Neural crest cell (in vitro differentiated cells): ENCODE data around the gene MAZ. TPM values are rescaled to one million over a fixed set of nuclear protein-coding genes. Genes with fewer than 3 reads are reported as not detected.

ENCODE experiments used
- DNase-seq: peaks from one replicate; pipeline ENCODE4 v3.0.0; 2021; ENCODE audit warnings: low read depth, mixed read lengths, low spot score
- H3K27ac Mint-ChIP-seq: one replicate; pipeline ENCODE4 v1.8.0; 2021; ENCODE audit warnings: mild to moderate bottlenecking, mixed read lengths; ENCODE audit not compliant: unreplicated experiment
- H3K27me3 Mint-ChIP-seq: 2 replicates; pipeline ENCODE4 v1.8.0; 2021; ENCODE audit warnings: low read depth, mild to moderate bottlenecking, mixed read lengths
- H3K36me3 Mint-ChIP-seq: 2 replicates; pipeline ENCODE4 v1.8.0; 2021; ENCODE audit warnings: low read depth, mild to moderate bottlenecking, mixed read lengths
- H3K4me1 Mint-ChIP-seq: 2 replicates; pipeline ENCODE4 v1.8.0; 2021; ENCODE audit warnings: mixed read lengths
- H3K4me3 Mint-ChIP-seq: one replicate; pipeline ENCODE4 v1.8.0; 2021; ENCODE audit warnings: mild to moderate bottlenecking, mixed read lengths
- H3K9me3 Mint-ChIP-seq: 2 replicates; pipeline ENCODE4 v1.8.0; 2021; ENCODE audit warnings: mixed read lengths
- total RNA-seq: library from RNA; stranded (reverse); gene quantifications from 2 replicates; pipeline ENCODE4 v1.2.1, GENCODE V29; 2021
- TF ChIP-seq, protein P1 (sequence below): fragments of 200-600 bp; sonication (generic); conservative IDR thresholded peaks from 2 replicates; pipeline ENCODE4 v1.5.0; 2021; ENCODE audit warnings: antibody characterized with exemption, mild to moderate bottlenecking

Gene MAZ
- total RNA-seq, 1 donor from 2014 or later: 635 TPM

DNA sequence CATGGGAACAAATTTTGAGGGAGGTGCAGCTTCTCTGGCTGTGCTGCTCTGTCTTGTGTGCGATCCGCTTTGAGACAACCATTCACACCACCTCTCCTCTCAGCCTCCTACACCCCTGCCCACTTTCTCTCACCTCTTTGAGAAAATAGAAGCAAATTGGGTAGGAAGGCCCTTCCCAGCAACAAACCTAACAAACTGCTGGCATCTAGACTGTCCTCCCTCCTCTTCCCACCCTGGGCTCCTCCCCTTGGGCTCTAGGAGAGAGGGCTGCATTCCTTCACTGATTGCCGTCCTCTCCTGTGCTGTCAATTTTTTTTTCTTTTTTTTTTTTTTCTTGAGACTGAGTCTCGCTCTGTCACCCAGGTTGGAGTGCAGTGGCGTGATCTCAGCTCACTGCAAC lies 43.2 kb downstream of the MAZ start:
- Mint-ChIP-seq H3K9me3 (no peaks in the 10 kb centered on the region), H3K27ac (no peak overlapping the region), H3K27me3 (no peaks in the 10 kb centered on the region), H3K4me1 (no peaks in the 10 kb centered on the region), H3K36me3 (no peaks in the 10 kb centered on the region), H3K4me3 (no peak overlapping the region)
- TF ChIP-seq, protein P1, sequence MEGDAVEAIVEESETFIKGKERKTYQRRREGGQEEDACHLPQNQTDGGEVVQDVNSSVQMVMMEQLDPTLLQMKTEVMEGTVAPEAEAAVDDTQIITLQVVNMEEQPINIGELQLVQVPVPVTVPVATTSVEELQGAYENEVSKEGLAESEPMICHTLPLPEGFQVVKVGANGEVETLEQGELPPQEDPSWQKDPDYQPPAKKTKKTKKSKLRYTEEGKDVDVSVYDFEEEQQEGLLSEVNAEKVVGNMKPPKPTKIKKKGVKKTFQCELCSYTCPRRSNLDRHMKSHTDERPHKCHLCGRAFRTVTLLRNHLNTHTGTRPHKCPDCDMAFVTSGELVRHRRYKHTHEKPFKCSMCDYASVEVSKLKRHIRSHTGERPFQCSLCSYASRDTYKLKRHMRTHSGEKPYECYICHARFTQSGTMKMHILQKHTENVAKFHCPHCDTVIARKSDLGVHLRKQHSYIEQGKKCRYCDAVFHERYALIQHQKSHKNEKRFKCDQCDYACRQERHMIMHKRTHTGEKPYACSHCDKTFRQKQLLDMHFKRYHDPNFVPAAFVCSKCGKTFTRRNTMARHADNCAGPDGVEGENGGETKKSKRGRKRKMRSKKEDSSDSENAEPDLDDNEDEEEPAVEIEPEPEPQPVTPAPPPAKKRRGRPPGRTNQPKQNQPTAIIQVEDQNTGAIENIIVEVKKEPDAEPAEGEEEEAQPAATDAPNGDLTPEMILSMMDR: no peak
- no peak for DNase-seq

DNA sequence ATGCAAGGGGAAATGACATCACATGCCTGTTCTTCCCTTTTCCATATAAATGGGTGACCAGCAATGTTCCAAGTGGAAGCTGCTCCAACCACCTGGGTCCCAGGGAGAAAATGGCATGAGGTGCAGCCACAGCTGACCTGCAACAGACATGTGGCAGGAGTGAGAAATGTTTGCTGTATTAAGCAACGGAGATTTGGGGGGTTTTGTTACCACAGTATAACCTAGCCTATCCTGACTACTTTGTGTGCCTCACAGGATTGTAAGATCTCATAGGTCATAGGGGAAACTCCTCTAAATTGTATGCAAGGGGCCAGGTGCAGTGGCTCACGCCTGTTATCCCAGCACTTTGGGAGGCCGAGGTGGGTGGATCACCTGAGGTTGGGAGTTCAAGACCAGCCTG lies 44.7 kb downstream of the MAZ start:
- H3K36me3 Mint-ChIP-seq: no peaks in the 10 kb centered on the region
- H3K4me1 Mint-ChIP-seq: no peaks in the 10 kb centered on the region
- no peak overlapping the region for H3K4me3 Mint-ChIP-seq
- no peaks in the 10 kb centered on the region for H3K9me3 Mint-ChIP-seq
- no peaks in the 10 kb centered on the region for H3K27me3 Mint-ChIP-seq
- TF ChIP-seq, protein P1: no peak
- H3K27ac Mint-ChIP-seq: no peak overlapping the region
- DNase-seq: no peak

DNA sequence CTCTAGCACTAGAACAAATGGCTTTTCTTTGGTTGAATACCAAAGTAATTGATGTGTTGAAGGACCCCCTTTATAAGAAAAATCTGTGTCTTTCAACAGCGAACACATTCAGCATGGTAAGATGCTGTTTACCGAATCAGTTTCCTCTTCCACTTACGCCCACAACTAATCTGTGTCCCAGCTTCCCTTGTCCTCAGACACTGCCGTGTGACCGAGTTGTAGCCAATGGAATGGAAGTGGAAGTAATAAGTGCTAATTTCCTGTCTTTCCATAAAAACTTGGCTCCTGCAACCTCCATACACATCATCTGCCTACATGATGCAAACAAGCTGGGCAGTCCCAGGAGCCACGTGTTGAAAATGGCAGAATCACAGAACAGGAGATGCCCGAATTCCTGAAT lies 46.3 kb downstream of the MAZ start:
- Mint-ChIP-seq H3K27me3 (no peaks in the 10 kb centered on the region), H3K9me3 (no peaks in the 10 kb centered on the region), H3K4me1 (no peaks in the 10 kb centered on the region), H3K36me3 (no peaks in the 10 kb centered on the region), H3K4me3 (no peak overlapping the region), H3K27ac (no peak overlapping the region)
- TF ChIP-seq, protein P1: no peak
- no peak for DNase-seq

DNA sequence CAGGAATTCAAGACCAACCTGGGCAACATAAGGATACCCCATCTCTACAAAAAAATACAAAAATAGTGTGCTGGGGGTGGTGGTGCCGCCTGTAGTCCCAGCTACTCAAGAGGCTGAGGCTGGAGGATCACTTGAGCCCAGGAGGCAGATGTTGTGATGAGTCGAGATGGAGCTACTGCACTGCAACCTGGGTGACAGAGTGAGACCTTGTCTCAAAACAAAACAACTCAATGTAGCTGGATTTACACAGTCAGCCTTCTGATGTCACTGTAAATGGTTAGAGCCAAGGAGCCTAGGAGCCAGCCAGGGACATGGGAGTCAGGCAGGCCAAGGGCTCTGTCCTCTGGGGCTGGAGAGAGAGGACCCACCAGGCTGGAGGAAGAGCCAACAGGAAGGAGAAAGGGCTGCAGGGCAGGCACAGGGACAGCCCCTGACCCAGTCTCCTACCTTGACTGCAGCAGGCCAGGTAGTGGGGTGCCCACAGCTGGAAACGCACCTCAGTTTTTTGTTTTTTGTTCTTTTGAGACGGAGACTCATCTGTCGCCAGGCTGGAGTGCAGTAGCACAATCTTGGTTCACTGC lies 48.3 kb downstream of the MAZ start:
- no peaks in the 10 kb centered on the region for H3K4me1 Mint-ChIP-seq
- no peak overlapping the region for H3K27ac Mint-ChIP-seq
- no peak for DNase-seq
- H3K4me3 Mint-ChIP-seq: no peak overlapping the region
- H3K27me3 Mint-ChIP-seq: no peaks in the 10 kb centered on the region
- TF ChIP-seq, protein P1: no peak
- no peaks in the 10 kb centered on the region for H3K36me3 Mint-ChIP-seq
- no peaks in the 10 kb centered on the region for H3K9me3 Mint-ChIP-seq

DNA sequence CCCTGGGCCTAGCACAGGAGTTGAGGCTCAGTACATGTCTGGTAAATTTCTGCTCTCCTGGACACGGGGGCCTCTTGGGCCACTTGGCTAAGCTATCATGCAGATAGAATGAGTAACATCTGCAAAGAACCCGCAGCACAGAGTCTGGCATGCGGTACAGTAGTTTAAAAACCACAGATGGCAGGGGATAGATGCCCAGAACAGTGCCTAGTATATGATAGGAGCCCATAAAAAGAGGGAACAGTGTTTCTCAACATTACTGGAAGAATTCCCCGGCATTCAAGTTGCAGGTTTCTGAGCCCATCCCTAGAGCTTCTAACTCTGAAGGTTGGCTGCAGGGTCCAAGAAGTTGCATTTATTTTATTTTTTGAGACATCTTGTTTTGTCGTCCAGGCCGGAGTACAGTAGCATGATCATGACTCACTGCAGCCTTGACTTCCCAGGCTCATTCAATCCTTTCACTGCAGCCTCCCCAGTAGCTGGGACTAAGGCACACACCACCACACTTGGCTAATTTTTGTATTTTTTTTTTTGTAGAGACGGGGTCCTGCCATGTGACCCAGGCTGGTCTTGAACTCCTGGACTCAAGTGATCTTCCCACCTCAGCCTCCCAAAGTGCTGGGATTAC lies 50.9 kb downstream of the MAZ start:
- Mint-ChIP-seq H3K36me3 (no peaks in the 10 kb centered on the region), H3K27me3 (no peaks in the 10 kb centered on the region), H3K9me3 (no peaks in the 10 kb centered on the region), H3K27ac (no peak overlapping the region), H3K4me1 (peaks cover 9% of the 10 kb centered on the region), H3K4me3 (peak overlapping the region; percentile 52)
- TF ChIP-seq, protein P1: no peak
- no peak for DNase-seq
